HPDE6-E6E7 (cell line): ENCODE results near the gene TRAPPC2L.

Source experiments
- DNase-seq: peaks from one replicate; pipeline ENCODE4 v3.0.0; 2011; ENCODE audit warnings: missing footprints; ENCODE audit errors: extremely low spot score

The TRAPPC2L gene

DNA sequence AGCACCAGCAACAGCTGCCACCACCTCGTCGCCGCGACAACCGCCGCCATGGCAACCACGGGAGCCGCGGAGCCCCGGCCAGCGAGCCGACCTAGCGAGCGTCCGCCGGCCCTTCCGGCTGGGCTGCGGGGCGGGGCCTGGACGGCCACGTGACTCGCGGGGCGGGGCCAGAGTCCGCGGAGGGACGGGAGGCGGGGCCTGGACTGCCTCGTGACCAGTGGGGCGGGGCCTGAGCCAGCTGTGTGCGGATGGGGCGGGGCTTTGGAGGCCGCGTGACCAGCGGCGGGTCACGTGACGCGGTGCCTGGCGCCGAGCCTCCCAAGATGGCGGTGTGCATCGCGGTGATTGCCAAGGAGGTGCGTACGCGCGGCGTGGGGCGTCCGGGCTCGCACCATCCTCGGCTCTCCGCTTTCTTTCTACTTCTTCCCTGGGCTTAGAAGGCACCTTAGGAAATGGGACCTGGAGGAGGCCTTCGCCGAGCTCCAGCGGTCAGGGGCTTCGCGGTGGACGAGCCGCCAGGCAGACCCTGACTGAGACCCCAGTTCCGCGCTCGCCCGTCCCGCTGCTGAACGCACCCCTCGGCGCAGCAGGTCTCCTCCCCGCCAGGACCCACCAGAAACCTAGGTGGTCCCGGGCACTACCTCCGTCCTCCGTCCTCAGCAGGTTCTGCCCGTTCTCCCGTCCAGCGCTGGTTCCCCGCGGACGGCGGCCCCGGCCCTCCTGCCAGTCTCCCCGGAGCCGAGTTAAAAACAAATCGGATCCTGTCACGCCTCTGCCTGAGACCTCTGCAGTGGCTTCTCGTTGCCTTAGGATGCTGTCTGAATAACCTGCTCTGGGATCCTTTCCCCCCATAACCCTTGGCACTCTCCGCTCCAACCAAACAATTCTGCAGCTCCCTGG lies at the start of gene TRAPPC2L, which contains the start of gene GALNS:
Gene TRAPPC2L, plus strand, starts transcription at position 300 of the 900 bp plus-strand sequence. Its CDS starts 24 bp downstream, at position 324.
Gene GALNS, minus strand, starts transcription at position 120 of the 900 bp plus-strand sequence. Its CDS starts 70 bp downstream, at position 50.
- DNase-seq: peak; percentile 98

GRCh38 chr16:88807142-88807625 lies 49.7 kb upstream of the TRAPPC2L start:
- DNase-seq: no peak

DNA sequence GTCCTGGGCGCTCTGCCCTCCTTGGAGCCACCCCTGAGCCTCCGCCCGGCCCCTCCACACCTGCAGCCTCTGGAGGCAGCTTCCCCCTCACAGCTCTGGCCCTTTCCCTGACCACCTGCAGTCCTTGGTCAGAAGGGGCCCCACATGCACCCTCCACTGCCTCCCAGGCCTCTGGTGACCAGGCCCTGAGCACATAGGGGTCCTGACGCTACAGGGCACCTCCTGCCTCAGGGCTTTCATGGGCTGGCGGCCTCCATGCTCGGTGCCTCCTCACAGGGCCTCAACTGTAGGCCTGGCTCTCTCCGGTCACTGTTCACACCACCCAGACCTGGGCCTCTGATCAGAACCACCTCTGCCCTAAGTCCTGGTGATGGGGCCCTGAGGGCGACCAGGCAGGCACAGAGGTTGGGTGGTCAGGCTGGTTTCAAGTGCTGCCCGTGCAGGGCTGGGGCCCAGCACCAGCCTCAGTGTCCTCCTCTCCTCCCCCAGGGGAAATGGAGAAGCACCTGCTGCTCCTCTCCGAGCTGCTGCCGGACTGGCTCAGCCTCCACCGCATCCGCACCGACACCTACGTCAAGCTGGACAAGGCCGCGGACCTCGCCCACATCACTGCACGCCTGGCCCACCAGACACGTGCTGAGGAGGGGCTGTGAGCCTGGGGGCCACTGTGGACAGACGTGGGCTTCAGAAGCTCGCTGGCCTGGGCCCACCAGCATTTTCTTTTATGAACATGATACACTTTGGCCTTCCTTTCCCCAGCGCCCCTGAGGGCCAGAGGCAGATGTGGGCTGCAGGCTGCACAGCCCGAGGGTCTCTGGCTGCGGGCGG lies 49.1 kb upstream of the TRAPPC2L start:
- DNase-seq: no peak

GRCh38 chr16:88809068-88809675 lies 47.8 kb upstream of the TRAPPC2L start:
- DNase-seq: no peak

GRCh38 chr16:88809676-88810165 lies 47.2 kb upstream of the TRAPPC2L start:
- no peak for DNase-seq

- no peak for DNase-seq
These were observed 46.6 kb upstream of the TRAPPC2L start for GRCh38 chr16:88810166-88810911.

DNA sequence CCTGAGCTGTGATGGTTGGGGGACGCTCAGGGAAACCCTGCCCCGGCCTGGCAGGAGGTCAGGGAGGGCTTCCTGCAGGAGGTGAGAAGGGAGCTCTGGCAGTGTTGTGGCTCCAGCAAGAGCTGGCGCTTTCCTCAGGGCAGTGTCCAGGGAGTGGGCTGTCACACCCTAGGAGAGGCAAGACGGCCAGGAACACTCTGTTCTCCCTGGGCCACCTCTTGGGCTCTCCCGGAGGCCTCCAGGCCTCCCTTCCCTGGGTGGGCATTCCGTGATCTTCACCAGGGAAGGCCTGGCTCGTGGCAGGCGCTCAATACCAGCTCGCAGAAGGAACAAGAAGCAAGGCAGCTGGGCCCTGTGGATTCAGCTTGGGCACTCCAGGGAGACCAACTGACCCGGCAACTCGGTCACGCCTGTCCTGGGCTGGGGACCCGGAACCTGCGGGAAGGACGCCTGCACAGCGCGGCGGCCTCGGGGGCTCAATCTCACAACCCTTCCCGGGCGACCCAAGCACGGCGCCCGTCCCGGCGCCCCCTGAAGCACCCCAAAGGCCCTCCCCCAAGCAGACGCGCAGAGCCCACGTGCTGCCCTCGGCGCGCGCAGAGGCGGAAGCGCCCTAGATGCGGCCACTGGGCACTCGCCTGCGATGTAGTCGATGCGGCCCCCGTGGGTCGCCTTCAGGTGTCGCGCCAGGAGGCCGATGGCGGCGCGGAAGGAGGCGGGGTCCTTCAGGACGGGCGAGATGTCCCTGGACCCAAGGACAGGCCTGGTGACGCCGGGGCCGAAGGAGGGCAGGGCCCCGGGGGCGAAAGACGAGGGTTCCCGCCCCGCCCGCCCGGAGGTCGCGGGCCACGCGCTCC lies 45.8 kb upstream of the TRAPPC2L start:
- DNase-seq: peak; percentile 65

DNA sequence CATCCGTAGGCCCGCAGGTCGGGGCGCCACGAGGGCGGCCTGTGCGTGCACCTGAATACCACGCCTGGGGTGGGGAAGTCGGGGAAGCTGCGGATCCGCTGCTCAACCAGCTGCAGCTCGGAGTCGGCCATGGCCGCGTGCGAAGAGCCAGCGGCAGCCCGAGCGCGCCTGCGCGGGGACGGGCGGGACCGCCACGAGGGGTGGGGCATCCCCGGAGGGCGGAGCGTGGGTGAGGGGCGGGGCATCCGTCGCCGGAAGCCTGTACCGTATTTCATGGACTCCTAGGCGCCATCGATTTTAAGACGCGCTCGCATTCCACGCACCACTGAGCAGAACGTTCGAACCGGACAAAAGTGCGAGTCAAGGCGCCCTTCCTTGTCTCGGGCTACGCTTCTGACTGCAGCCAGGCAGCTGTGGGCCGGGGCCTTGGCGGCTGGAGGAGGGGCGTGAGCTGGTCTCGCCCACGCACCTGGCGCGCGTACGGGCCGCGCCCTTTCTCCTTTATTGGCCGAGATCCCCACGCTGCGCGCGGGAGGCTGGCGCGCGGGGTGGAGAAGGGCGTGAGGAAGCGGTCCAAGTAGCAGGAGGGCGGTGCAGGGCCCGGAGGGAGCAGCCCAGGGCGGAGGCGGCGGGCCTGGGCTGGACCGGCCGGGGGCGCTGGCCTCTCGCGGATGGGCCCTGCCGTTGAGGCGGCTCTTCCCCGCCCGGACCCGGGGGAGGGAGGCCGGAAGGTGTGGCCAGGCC lies 45.0 kb upstream of the TRAPPC2L start, which contains the start of gene APRT:
Gene APRT, minus strand, starts transcription at position 160 of the 744 bp plus-strand sequence. Its CDS starts 29 bp downstream, at position 131.
- peak; percentile 90 for DNase-seq

DNA sequence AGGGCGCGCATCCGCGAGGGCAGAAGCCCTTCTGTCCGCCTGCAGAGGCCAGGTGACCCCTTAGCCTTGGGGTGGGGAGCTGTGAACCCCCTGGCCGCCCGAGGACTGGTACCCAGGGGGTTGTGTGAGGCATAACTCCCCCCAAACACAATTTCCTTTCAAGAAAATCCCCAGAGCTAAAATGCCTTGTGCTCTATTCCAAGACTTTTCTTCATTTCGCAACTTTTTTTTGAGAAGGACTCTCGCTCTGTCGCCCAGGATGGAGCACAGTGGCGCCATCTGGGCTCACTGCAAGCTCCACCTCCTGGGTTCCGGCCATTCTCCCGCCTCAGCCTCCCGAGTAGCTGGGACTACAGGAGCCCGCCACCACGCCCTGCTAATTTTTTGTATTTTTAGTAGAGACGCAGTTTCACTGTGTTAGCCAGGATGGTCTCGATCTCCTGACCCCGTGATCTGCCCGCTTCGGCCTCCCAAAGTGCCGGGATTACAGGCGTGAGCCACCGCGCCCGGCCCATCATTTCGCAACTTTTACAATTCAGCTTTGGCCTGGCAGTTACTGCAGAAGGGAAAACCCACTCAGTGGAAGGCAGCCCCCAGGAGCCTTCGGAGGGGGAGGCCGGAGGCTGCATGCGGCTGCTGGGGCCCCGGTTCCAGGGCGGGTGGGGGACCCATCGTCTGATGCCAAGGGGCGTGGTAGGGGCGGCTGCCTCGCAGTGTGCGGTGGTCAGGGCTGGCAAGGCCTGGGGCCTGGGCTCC lies 44.2 kb upstream of the TRAPPC2L start:
- no peak for DNase-seq

DNA sequence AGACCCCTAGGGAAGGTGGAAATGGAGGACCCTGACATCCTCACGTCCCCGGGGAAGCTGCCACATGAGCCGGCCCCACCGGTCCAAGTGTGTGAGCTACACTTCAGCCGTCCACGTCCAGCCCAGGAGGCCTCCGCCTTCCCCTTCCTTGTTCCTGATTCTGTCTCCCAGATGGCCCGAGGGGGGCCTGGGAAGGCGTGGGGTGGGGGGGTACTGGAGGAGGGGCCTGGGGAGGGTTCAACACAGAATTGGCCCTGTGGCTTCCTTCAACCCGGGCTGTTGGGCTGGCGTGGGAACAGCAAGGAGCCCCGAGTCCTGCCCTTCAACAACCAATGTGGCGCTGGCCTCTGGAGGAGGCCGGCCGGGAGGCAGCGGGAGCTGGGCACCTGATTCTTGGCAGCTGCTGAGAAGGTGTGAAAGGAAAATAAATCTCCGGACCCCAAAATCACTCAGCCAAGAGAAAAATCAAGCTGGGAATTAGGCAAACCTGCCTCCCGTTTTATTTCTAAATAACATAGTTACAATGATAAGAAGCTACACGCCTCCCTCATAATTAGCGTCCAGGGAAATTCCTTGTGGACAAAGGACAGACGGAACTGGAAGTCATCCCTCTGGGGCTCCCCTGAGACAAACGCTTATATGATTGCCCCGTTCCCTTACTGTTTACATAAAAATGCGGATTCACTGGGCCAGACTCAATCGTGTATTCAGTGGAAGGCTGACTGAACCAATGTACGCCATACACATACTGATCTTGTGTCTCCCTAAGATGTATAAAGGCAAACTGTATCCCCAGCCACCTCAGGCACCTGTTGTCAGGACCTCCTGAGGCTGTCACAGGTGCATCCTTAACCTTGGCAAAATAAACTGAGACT lies 43.4 kb upstream of the TRAPPC2L start:
- no peak for DNase-seq

DNA sequence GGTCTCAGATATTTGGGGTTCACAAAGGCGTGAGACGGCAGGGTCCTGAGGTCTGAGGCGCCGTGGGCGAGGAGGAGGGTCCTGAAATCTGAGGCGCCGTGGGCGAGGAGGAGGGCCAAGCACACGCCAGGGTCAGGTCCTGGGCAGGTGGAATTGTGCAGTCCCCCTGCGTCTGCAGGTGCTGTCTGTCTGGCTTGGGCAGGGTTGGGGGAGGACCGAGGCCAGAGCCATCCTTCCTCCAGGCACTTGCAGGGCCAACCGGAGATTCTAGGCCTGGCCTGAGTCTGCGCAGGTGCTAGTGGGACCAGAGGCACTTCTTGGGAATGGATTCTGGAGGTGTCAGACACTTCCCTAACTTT lies 42.8 kb upstream of the TRAPPC2L start:
- no peak for DNase-seq

DNA sequence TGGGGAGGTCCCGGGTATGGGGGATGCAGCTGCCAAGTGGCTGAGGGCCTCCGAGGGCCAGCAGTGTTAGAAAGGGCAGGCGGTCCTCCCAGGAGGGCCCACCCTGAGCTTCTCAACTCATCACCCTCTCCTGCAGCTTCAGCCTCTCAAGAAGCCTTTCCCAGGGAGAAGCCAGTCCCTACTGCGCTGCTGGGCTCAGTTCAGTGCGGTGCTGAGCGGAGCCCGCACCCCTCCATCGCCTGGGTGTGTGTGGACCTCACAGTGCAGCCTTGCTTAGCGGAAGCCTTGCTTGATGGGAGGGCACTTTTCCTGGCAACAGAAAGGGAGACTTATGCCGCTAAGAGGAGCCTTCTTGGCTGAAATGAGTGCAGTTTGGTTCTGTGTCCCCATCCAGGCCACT lies 41.7 kb upstream of the TRAPPC2L start:
- DNase-seq: no peak

DNA sequence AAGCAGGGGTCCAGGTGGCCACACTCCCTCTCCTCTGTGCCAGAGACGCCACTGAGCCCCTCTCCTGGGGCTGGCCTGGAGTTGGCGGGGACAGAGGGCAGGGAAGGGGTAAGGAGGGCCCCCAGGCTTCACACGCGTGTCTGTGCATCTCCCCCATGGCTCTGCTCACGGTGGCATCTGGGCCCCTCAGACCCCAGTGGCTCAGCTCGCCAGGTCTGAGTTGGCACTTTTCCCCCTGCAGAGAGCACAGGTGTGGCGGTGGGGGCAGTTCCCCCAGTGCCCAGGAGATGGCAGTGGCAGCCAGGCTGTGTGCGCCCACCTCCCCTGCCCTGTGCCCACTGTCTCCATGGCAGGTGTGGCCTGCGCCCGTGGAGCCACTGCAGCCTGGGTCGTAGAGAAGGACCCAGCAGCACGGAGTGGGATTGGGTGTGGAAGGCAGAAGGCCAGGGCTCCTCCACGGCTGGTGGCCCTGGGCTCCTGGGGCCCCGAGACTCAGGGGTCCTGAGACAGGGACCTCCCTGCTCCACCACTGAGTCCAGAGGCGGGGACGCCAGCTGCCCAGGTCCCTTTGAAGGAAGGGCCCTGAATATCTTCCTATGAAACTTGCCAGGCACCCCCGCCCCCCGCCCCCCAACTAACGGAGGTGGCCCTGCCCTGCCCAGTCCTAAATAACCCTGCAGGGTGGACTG lies 40.9 kb upstream of the TRAPPC2L start:
- DNase-seq: no peak

DNA sequence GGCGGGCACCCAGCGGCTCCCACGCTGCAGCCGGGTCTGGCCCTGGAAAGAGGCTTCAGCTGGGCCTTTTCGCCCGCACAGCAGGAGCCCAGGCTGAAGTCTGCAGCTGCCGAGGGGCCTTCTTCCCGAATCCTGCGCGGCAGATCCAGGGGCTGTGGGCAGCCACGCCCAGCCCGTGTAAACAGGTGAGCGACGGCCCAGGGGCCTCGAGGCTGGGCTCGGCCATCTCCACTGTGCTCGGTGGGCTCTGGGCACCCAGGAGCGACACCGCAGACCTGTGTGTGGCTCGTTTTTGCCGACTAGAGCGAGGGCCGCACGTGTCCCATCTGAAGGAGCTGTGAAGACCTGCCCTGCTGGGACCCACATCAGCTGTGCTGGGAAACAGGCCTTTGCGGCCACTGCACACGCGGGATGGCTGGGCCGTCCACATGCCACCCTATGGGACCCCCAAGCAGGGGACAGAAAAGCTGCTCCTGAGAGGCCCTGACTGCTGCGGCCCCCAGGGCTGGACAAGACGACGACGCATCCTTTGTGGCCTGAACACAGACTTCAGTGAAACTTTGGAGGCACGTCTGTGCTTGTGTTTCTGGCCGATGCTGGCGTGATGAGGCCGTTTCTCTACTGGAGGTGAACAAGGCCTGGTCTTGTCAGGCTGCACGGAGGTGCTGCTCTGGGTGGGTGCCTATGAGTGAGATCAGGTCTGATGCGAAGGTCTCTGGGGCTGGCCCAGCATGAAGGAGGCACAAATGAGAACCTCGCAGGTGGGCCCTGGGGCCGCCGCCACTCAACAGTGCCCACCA lies 40.0 kb upstream of the TRAPPC2L start:
- DNase-seq: no peak

DNA sequence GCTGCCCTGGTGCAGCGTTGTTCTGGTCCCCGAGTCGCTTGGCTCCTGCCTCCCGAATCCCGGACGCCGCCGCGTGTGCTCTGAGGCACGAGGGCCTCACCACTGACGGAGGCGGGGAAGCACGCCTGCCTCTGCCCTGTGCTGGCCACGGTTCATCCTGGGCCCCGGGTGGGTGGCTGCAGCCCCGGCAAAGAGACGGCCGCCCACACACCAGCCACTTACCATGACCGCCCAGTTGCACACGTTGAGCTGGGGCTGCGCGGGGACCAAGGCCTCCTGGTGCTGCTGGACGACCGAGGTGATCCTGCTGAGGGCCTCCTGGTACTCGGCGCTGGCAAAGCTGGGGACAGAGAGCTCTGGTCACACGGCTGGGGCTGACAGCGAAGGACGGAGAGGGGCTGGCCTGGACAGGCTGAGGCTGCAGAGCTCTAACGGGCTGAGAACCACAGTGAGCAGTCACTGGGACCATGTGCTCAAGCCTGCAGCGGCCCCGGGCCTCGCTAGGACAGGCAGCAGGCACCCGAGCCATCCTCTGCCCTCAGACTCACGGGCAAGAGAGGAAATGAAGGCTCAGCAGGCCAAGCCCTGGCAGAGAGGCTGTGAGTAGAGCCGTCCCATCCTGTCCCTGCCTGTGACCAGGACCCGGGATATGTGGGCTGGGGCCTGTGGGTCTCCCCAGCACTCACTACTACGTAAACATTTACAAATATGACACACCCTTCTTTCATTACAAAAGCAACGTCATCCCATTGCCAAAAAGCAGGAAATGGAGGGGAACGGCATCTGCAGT lies 38.9 kb upstream of the TRAPPC2L start:
- DNase-seq: no peak
